ENCODE data around the gene ATP9A. TPM values are rescaled to one million over a fixed set of nuclear protein-coding genes. Genes with fewer than 3 reads are reported as not detected.

The ATP9A gene, protein sequence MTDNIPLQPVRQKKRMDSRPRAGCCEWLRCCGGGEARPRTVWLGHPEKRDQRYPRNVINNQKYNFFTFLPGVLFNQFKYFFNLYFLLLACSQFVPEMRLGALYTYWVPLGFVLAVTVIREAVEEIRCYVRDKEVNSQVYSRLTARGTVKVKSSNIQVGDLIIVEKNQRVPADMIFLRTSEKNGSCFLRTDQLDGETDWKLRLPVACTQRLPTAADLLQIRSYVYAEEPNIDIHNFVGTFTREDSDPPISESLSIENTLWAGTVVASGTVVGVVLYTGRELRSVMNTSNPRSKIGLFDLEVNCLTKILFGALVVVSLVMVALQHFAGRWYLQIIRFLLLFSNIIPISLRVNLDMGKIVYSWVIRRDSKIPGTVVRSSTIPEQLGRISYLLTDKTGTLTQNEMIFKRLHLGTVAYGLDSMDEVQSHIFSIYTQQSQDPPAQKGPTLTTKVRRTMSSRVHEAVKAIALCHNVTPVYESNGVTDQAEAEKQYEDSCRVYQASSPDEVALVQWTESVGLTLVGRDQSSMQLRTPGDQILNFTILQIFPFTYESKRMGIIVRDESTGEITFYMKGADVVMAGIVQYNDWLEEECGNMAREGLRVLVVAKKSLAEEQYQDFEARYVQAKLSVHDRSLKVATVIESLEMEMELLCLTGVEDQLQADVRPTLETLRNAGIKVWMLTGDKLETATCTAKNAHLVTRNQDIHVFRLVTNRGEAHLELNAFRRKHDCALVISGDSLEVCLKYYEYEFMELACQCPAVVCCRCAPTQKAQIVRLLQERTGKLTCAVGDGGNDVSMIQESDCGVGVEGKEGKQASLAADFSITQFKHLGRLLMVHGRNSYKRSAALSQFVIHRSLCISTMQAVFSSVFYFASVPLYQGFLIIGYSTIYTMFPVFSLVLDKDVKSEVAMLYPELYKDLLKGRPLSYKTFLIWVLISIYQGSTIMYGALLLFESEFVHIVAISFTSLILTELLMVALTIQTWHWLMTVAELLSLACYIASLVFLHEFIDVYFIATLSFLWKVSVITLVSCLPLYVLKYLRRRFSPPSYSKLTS
- 10.8 to 18.0 TPM (median 13.7 TPM) in 5 replicates for total RNA-seq (2022; extraction: Qiagen RNA extraction; ENCODE audit: low read depth)

DNA sequence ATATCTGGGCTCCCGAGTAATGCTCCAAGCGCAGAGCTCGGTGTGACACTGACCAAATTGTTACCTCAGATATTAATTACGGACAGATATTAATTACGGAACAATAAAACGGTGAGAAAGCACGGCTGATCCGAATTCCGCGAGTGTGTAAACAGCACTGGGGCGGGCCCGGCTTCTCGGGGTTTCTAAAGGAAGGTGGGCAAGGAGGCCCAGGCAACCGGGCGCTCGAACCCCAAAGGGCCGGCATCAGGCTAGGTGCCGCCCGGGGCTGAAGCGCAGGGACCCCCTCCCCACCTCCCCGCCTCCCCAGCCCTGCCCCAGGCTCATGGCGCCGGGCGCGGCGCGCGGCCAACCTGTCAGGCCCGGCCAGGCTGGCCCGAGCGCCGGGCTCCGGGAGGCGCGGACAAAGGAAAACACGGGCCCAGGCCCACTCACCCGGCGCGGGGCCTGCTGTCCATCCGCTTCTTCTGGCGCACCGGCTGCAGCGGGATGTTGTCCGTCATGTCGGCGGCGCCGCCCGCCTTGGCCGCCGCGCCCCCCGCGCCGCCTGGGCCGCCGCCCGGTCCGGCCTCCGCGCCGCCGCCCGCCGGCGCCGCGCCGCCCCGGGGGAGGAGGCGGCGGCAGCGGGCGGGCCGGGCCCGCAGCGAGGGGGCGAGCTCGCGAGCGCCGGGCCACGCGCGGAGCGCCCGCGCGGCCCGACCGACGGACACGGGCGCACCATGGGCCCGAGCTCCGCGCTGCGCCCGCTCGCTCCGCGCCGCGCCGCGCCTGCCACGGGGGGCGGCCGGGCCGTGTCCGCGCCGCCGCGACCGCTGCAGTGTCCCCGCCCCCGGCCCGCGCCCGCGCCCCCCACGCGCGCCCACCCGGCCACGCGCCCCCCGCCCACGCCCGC lies at the start of gene ATP9A:
TSS of gene ATP9A (minus strand) at position 524 of the 892 bp plus-strand sequence. CDS start at position 503, 21 bp downstream.

DNA sequence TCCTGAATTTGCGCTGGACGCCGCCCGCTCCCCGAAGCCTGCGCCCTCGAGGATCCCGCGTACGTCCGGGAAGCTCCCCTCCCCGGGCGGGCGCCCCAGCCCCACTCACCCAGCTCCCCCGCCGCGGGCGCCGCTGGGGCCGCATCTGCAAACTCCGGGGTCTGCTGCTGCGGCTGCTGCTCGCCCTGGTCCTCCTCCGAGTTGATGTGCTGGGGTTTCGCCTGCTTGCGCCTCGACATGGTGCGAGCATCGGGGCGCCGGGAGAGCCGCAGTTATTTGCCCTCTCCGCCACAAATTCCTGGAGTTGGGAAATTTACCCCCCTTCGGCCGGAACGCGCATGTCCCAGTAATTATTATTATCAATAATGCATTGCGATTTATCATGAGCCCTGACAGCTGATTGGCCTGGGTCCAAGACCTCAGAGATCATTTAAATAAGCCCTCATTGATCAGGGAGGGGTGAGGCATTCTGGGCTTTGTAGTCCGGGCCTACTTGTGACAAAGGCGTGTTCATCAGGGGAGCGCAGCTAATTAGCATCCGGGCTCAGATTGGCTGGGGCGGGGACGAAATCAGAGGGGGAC lies 34.1 kb upstream of the ATP9A start, which contains the start of gene SALL4:
TSS of gene SALL4 (minus strand) at position 352 of the 582 bp plus-strand sequence. CDS start at position 239, 113 bp downstream.

Other genes with a start within 250 kb of the ATP9A start
- gene NFATC2, start 225.7 kb downstream of the ATP9A start, total RNA-seq (2022; extraction: Qiagen RNA extraction; ENCODE audit: low read depth) = 7.0 to 9.8 TPM (median 7.2 TPM) in 5 replicates
- gene SALL4, start 34.1 kb upstream of the ATP9A start, total RNA-seq (2022; extraction: Qiagen RNA extraction; ENCODE audit: low read depth) = 1.3 to 2.6 TPM (median 1.4 TPM) in 5 replicates

Measured in A549 treated with ZK216348 at 1 μM for 4 hours (cell line).